ENCODE measurements around the gene USP2.

The USP2 gene

GRCh38 chr11:119320776-119321524 is 60.5 kb downstream of the USP2 start:
- peak overlapping the region; percentile 47 for H3K4me3 ChIP-seq (ENCODE audit: low read length)
- TF ChIP-seq CTCF (IDR thresholded peaks at IDR 0.05; ENCODE audit: insufficient read depth, low read depth, low read length, missing control alignments): no peak
- peak; percentile 47 for DNase-seq (ENCODE audit: low read depth)

- no peak for DNase-seq (ENCODE audit: low read depth)
- peak overlapping the region; percentile 47 for H3K4me3 ChIP-seq (ENCODE audit: low read length)
- TF ChIP-seq CTCF (IDR thresholded peaks at IDR 0.05; ENCODE audit: insufficient read depth, low read depth, low read length, missing control alignments): no peak
Observed at GRCh38 chr11:119320240-119320775, 61.2 kb downstream of the USP2 start.

GRCh38 chr11:119319700-119320239 is 61.7 kb downstream of the USP2 start:
- H3K4me3 ChIP-seq (ENCODE audit: low read length): no peak overlapping the region
- no peak for TF ChIP-seq CTCF (IDR thresholded peaks at IDR 0.05; ENCODE audit: insufficient read depth, low read depth, low read length, missing control alignments)
- DNase-seq (ENCODE audit: low read depth): no peak

GRCh38 chr11:119319136-119319699 is 62.3 kb downstream of the USP2 start:
- TF ChIP-seq CTCF (IDR thresholded peaks at IDR 0.05; ENCODE audit: insufficient read depth, low read depth, low read length, missing control alignments): no peak
- DNase-seq (ENCODE audit: low read depth): no peak
- no peak overlapping the region for H3K4me3 ChIP-seq (ENCODE audit: low read length)

GRCh38 chr11:119318240-119319135 is 63.0 kb downstream of the USP2 start:
- peak; percentile 86 for DNase-seq (ENCODE audit: low read depth)
- H3K4me3 ChIP-seq (ENCODE audit: low read length): no peak overlapping the region
- no peak for TF ChIP-seq CTCF (IDR thresholded peaks at IDR 0.05; ENCODE audit: insufficient read depth, low read depth, low read length, missing control alignments)

- peak; percentile 77 for DNase-seq (ENCODE audit: low read depth)
- TF ChIP-seq CTCF (IDR thresholded peaks at IDR 0.05; ENCODE audit: insufficient read depth, low read depth, low read length, missing control alignments): no peak
- peak overlapping the region; percentile 24 for H3K4me3 ChIP-seq (ENCODE audit: low read length)
Observed at GRCh38 chr11:119317592-119318239, 63.8 kb downstream of the USP2 start.
